Measurements from ENCODE around the gene ARIH1. TPM values are rescaled to one million over a fixed set of nuclear protein-coding genes. Genes with fewer than 3 reads are reported as not detected.

Gene ARIH1
- total and polyA plus RNA-seq, 10 of the 15 experiments (the other 5 are each of a cell fraction or from before 2014, with no cell fraction given): 14.7 to 99.5 (median 26.5) TPM

DNA sequence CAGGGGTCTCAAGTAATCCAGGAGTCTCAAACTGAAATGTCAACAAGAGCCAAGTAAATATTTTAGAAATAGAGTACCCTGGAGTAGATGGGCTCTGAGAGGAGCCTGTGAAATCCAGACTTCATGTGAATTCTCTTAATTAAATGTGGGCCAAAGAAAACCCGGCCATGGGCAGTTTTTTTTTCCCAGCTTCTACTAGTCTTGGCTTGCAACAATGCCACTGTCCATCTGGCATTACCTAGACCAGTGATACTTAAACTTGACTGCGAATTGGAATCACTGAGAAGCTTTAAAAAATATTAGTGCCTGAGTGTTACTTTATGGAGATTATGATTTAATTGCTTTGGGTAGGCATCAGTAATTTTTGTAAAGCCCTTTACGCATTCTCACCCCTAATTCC, 114.0 kb downstream of the ARIH1 start (continued):
- TF ChIP-seq, protein P1, sequence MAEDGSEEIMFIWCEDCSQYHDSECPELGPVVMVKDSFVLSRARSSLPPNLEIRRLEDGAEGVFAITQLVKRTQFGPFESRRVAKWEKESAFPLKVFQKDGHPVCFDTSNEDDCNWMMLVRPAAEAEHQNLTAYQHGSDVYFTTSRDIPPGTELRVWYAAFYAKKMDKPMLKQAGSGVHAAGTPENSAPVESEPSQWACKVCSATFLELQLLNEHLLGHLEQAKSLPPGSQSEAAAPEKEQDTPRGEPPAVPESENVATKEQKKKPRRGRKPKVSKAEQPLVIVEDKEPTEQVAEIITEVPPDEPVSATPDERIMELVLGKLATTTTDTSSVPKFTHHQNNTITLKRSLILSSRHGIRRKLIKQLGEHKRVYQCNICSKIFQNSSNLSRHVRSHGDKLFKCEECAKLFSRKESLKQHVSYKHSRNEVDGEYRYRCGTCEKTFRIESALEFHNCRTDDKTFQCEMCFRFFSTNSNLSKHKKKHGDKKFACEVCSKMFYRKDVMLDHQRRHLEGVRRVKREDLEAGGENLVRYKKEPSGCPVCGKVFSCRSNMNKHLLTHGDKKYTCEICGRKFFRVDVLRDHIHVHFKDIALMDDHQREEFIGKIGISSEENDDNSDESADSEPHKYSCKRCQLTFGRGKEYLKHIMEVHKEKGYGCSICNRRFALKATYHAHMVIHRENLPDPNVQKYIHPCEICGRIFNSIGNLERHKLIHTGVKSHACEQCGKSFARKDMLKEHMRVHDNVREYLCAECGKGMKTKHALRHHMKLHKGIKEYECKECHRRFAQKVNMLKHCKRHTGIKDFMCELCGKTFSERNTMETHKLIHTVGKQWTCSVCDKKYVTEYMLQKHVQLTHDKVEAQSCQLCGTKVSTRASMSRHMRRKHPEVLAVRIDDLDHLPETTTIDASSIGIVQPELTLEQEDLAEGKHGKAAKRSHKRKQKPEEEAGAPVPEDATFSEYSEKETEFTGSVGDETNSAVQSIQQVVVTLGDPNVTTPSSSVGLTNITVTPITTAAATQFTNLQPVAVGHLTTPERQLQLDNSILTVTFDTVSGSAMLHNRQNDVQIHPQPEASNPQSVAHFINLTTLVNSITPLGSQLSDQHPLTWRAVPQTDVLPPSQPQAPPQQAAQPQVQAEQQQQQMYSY (CRISPR knock-in tag; IDR thresholded peaks at IDR 0.05): no peak
- no peak for TF ChIP-seq NR2C2 (IDR thresholded peaks at IDR 0.05; ENCODE audit: borderline replicate concordance, control insufficient read depth, insufficient read length, low read depth)
- TF ChIP-seq CEBPB (IDR thresholded peaks at IDR 0.05; ENCODE audit: borderline replicate concordance in 1 of 2, low read depth in 2 of 2, low read length in 2 of 2): no peak
- TF ChIP-seq KDM1A (IDR thresholded peaks at IDR 0.05; ENCODE audit: borderline replicate concordance): no peak
- TF ChIP-seq, protein P2, sequence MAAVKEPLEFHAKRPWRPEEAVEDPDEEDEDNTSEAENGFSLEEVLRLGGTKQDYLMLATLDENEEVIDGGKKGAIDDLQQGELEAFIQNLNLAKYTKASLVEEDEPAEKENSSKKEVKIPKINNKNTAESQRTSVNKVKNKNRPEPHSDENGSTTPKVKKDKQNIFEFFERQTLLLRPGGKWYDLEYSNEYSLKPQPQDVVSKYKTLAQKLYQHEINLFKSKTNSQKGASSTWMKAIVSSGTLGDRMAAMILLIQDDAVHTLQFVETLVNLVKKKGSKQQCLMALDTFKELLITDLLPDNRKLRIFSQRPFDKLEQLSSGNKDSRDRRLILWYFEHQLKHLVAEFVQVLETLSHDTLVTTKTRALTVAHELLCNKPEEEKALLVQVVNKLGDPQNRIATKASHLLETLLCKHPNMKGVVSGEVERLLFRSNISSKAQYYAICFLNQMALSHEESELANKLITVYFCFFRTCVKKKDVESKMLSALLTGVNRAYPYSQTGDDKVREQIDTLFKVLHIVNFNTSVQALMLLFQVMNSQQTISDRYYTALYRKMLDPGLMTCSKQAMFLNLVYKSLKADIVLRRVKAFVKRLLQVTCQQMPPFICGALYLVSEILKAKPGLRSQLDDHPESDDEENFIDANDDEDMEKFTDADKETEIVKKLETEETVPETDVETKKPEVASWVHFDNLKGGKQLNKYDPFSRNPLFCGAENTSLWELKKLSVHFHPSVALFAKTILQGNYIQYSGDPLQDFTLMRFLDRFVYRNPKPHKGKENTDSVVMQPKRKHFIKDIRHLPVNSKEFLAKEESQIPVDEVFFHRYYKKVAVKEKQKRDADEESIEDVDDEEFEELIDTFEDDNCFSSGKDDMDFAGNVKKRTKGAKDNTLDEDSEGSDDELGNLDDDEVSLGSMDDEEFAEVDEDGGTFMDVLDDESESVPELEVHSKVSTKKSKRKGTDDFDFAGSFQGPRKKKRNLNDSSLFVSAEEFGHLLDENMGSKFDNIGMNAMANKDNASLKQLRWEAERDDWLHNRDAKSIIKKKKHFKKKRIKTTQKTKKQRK (IDR thresholded peaks at IDR 0.05; ENCODE audit: low read depth, low read length): no peak
- TF ChIP-seq, protein P3, sequence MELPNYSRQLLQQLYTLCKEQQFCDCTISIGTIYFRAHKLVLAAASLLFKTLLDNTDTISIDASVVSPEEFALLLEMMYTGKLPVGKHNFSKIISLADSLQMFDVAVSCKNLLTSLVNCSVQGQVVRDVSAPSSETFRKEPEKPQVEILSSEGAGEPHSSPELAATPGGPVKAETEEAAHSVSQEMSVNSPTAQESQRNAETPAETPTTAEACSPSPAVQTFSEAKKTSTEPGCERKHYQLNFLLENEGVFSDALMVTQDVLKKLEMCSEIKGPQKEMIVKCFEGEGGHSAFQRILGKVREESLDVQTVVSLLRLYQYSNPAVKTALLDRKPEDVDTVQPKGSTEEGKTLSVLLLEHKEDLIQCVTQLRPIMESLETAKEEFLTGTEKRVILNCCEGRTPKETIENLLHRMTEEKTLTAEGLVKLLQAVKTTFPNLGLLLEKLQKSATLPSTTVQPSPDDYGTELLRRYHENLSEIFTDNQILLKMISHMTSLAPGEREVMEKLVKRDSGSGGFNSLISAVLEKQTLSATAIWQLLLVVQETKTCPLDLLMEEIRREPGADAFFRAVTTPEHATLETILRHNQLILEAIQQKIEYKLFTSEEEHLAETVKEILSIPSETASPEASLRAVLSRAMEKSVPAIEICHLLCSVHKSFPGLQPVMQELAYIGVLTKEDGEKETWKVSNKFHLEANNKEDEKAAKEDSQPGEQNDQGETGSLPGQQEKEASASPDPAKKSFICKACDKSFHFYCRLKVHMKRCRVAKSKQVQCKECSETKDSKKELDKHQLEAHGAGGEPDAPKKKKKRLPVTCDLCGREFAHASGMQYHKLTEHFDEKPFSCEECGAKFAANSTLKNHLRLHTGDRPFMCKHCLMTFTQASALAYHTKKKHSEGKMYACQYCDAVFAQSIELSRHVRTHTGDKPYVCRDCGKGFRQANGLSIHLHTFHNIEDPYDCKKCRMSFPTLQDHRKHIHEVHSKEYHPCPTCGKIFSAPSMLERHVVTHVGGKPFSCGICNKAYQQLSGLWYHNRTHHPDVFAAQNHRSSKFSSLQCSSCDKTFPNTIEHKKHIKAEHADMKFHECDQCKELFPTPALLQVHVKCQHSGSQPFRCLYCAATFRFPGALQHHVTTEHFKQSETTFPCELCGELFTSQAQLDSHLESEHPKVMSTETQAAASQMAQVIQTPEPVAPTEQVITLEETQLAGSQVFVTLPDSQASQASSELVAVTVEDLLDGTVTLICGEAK (IDR thresholded peaks at IDR 0.05; ENCODE audit: borderline replicate concordance): no peak
- no peak for TF ChIP-seq KAT2A (conservative IDR thresholded peaks at IDR 0.05; ENCODE audit: control insufficient read depth, low read depth, low read length)
- TF ChIP-seq HDAC2 (IDR thresholded peaks at IDR 0.05): no peak
- TF ChIP-seq, protein P4, sequence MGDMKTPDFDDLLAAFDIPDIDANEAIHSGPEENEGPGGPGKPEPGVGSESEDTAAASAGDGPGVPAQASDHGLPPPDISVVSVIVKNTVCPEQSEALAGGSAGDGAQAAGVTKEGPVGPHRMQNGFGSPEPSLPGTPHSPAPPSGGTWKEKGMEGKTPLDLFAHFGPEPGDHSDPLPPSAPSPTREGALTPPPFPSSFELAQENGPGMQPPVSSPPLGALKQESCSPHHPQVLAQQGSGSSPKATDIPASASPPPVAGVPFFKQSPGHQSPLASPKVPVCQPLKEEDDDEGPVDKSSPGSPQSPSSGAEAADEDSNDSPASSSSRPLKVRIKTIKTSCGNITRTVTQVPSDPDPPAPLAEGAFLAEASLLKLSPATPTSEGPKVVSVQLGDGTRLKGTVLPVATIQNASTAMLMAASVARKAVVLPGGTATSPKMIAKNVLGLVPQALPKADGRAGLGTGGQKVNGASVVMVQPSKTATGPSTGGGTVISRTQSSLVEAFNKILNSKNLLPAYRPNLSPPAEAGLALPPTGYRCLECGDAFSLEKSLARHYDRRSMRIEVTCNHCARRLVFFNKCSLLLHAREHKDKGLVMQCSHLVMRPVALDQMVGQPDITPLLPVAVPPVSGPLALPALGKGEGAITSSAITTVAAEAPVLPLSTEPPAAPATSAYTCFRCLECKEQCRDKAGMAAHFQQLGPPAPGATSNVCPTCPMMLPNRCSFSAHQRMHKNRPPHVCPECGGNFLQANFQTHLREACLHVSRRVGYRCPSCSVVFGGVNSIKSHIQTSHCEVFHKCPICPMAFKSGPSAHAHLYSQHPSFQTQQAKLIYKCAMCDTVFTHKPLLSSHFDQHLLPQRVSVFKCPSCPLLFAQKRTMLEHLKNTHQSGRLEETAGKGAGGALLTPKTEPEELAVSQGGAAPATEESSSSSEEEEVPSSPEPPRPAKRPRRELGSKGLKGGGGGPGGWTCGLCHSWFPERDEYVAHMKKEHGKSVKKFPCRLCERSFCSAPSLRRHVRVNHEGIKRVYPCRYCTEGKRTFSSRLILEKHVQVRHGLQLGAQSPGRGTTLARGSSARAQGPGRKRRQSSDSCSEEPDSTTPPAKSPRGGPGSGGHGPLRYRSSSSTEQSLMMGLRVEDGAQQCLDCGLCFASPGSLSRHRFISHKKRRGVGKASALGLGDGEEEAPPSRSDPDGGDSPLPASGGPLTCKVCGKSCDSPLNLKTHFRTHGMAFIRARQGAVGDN (IDR thresholded peaks at IDR 0.05): no peak
- TF ChIP-seq PAX8 (IDR thresholded peaks at IDR 0.05): no peak
- no peak for TF ChIP-seq ETV6 (conservative IDR thresholded peaks at IDR 0.05 in 1 of 2, IDR thresholded peaks at IDR 0.05 in 1 of 2; ENCODE audit: borderline replicate concordance in 1 of 2, low read depth in 1 of 2)

Measured in GM12878 (cell line).